OCI-LY7 (cell line): ENCODE measurements around the gene NDUFS3.

Source experiments
- CTCF ChIP-seq: fragments of 200-600 bp; sonication (generic); conservative IDR thresholded peaks from 2 replicates; pipeline ENCODE4 v1.5.1; 2014; ENCODE audit warnings: mild to moderate bottlenecking, antibody characterized with exemption, low read length, moderate library complexity, mixed read lengths
- EZH2phosphoT487 ChIP-seq: fragments of 200-600 bp; sonication (generic); IDR thresholded peaks from 2 replicates; pipeline ENCODE4 v1.6.1; 2018; ENCODE audit warnings: low read depth, borderline replicate concordance, mild to moderate bottlenecking, mixed run types, antibody characterized with exemption, low read length, moderate library complexity, mixed read lengths

- TF ChIP-seq CTCF (no peak), EZH2phosphoT487 (no peak)
Measured at GRCh38 chr11:47587723-47588326, 9.0 kb downstream of the NDUFS3 start.
